SK-N-SH (cell line): ENCODE results near the gene EFCAB14. TPM values are rescaled to one million over a fixed set of nuclear protein-coding genes. Genes with fewer than 3 reads are reported as not detected.

Experiments used
- CTCF ChIA-PET: fragments of 300-600, 350-600 bp; formaldehyde crosslinking; extraction: SDS; loops from one replicate; lab custom pipeline; 2021; lab: Yijun Ruan, JAX
- POLR2A ChIA-PET: fragments of 350-600 bp; sonication (Branson Sonifier 250); formaldehyde crosslinking; extraction: SDS; loops from one replicate; lab custom pipeline; 2020; ENCODE audit warnings: antibody characterized with exemption, inconsistent platforms; lab: Yijun Ruan, JAX
- DNase-seq: peaks from one replicate; pipeline ENCODE4 v3.0.0; 2012
- H2AFZ ChIP-seq: fragments of 200-600 bp; sonication (generic); 2 replicates; pipeline ENCODE4 v1.8.1; 2016; ENCODE audit warnings: antibody characterized with exemption, mild to moderate bottlenecking, low read depth
- H3F3A ChIP-seq: fragments of 200-600 bp; sonication (generic); replicated peaks from 2 replicates; pipeline ENCODE3; 2016; ENCODE audit warnings: antibody characterized with exemption, mild to moderate bottlenecking; ENCODE audit not compliant: insufficient read depth
- H3K27ac ChIP-seq, 2 experiments: fragments of 200-500 bp in 1 of 2; fragments of 200-600 bp in 1 of 2; sonication (Bioruptor generic) in 1 of 2; sonication (generic), shearing (Covaris generic) in 1 of 2; 2 replicates each; pipeline versions ENCODE4 v1.5.1 to v1.6.1; 2014 to 2016; ENCODE audit warnings: low read depth in 2 of 2, inconsistent platforms in 1 of 2, low read length in 1 of 2, mild to moderate bottlenecking in 1 of 2, mixed read lengths in 1 of 2
- H3K27me3 ChIP-seq: fragments of 200-600 bp; sonication (generic), shearing (Covaris generic); 2 replicates; pipeline ENCODE4 v1.6.1; 2016; ENCODE audit warnings: mixed run types; ENCODE audit not compliant: insufficient read depth
- H3K36me3 ChIP-seq, 2 experiments: fragments of 200-500 bp in 1 of 2; fragments of 200-600 bp in 1 of 2; sonication (Bioruptor generic) in 1 of 2; sonication (generic) in 1 of 2; replicated peaks in 1 of 2; 2 replicates each; pipeline versions ENCODE3 to v1.5.1; 2014 to 2016; ENCODE audit warnings: low read length in 1 of 2, mild to moderate bottlenecking in 1 of 2; ENCODE audit not compliant: insufficient read depth in 2 of 2, control insufficient read depth in 1 of 2
- H3K4me1 ChIP-seq, 2 experiments: fragments of 200-500 bp in 1 of 2; fragments of 200-600 bp in 1 of 2; sonication (Bioruptor generic) in 1 of 2; sonication (generic), shearing (Covaris generic) in 1 of 2; 2 replicates each; pipeline versions ENCODE4 v1.5.1 to v1.6.1; 2014 to 2016; ENCODE audit warnings: low read depth in 1 of 2, low read length in 1 of 2, mixed run types in 1 of 2; ENCODE audit not compliant: insufficient read depth in 2 of 2, control insufficient read depth in 1 of 2
- H3K4me2 ChIP-seq: fragments of 200-600 bp; sonication (generic), shearing (Covaris generic); 2 replicates; pipeline ENCODE4 v1.6.1; 2017; ENCODE audit warnings: mixed run types
- H3K4me3 ChIP-seq, 2 experiments: fragments of 200-500 bp in 1 of 2; fragments of 200-600 bp in 1 of 2; sonication (Bioruptor generic) in 1 of 2; sonication (generic), shearing (Covaris generic) in 1 of 2; 2 replicates each; pipeline versions ENCODE4 v1.5.1 to v1.8.1; 2014 to 2016; ENCODE audit warnings: low read depth in 2 of 2, inconsistent platforms in 1 of 2, low read length in 1 of 2, mild to moderate bottlenecking in 1 of 2, mixed read lengths in 1 of 2, moderate library complexity in 1 of 2
- H3K79me2 ChIP-seq: fragments of 200-600 bp; sonication (generic); 2 replicates; pipeline ENCODE4 v1.8.1; 2017; ENCODE audit warnings: mild to moderate bottlenecking; ENCODE audit not compliant: insufficient read depth
- H3K9ac ChIP-seq: fragments of 200-600 bp; sonication (generic); 2 replicates; pipeline ENCODE4 v1.6.1; 2017; ENCODE audit warnings: mixed run types
- H3K9me2 ChIP-seq: fragments of 200-600 bp; sonication (generic); 2 replicates; pipeline ENCODE4 v1.6.1; 2017; ENCODE audit warnings: mixed run types
- H3K9me3 ChIP-seq: fragments of 200-600 bp; sonication (generic); 2 replicates; pipeline ENCODE4 v1.6.1; 2017; ENCODE audit warnings: mixed run types, mild to moderate bottlenecking, moderate library complexity
- H4K20me1 ChIP-seq: fragments of 200-600 bp; sonication (generic); 2 replicates; pipeline ENCODE4 v1.6.1; 2017; ENCODE audit warnings: mild to moderate bottlenecking, mixed run types; ENCODE audit not compliant: insufficient read depth
- CHD2 ChIP-seq: fragments of 150-350 bp; IDR thresholded peaks from 2 replicates; pipeline ENCODE4 v1.6.1; 2018; ENCODE audit warnings: low read length; ENCODE audit not compliant: partially characterized antibody
- CTCF ChIP-seq: fragments of 200-600 bp; sonication (generic); IDR thresholded peaks from 2 replicates; pipeline ENCODE4 v1.6.1; 2017; ENCODE audit warnings: antibody characterized with exemption, mild to moderate bottlenecking, moderate library complexity
- GABPA ChIP-seq: IDR thresholded peaks from 2 replicates; pipeline ENCODE4 v1.4.0; 2012; ENCODE audit warnings: low read depth, mild to moderate bottlenecking
- GATA2 ChIP-seq: sonication (generic); formaldehyde crosslinking; IDR thresholded peaks from 2 replicates; pipeline ENCODE4 v1.5.0; 2020; ENCODE audit warnings: mild to moderate bottlenecking, missing genetic modification reagents
- MAX ChIP-seq: IDR thresholded peaks from 2 replicates; pipeline ENCODE4 v1.4.0; 2012; ENCODE audit warnings: low read depth
- NFIC ChIP-seq: IDR thresholded peaks from 2 replicates; pipeline ENCODE4 v1.4.0; 2012; ENCODE audit warnings: borderline replicate concordance
- RXRA ChIP-seq: IDR thresholded peaks from 2 replicates; pipeline ENCODE4 v1.4.0; 2012; ENCODE audit warnings: low read depth, mild to moderate bottlenecking, borderline replicate concordance
- SMC3 ChIP-seq: IDR thresholded peaks from 2 replicates; pipeline ENCODE4 v1.6.1; 2012; ENCODE audit warnings: low read depth, low read length, improper control_type of control experiment
- TCF12 ChIP-seq: IDR thresholded peaks from 2 replicates; pipeline ENCODE4 v1.4.0; 2012
- TEAD4 ChIP-seq: IDR thresholded peaks from 2 replicates; pipeline ENCODE4 v1.4.0; 2012; ENCODE audit warnings: mild to moderate bottlenecking, borderline replicate concordance; ENCODE audit not compliant: insufficient read depth
- USF1 ChIP-seq: IDR thresholded peaks from 2 replicates; pipeline ENCODE4 v1.4.0; 2012; ENCODE audit warnings: low read depth, borderline replicate concordance
- USF2 ChIP-seq: fragments of 150-350 bp; IDR thresholded peaks from 2 replicates; pipeline ENCODE4 v1.6.1; 2017; ENCODE audit warnings: antibody characterized with exemption, low read length, low read depth, borderline replicate concordance
- YY1 ChIP-seq: IDR thresholded peaks from 2 replicates; pipeline ENCODE4 v1.4.0; 2012; ENCODE audit warnings: low read depth, mild to moderate bottlenecking
- ZBTB33 ChIP-seq: IDR thresholded peaks from 2 replicates; pipeline ENCODE4 v1.4.0; 2012; ENCODE audit warnings: low read depth, borderline replicate concordance
- WGBS: methylation state at CpG from one replicate; pipeline ENCODE4 v1.1.6; 2017; ENCODE audit warnings: low lambda C conversion rate; 5-methylcytosine and 5-hydroxymethylcytosine counted together
- polyA plus RNA-seq, 3 experiments: library from polyadenylated mRNA; depleted of rRNA; stranded (reverse); fragments of >200 nt; gene quantifications; 2 replicates each; pipeline ENCODE4 v1.2.3, GENCODE V29; 2012

The EFCAB14 gene
- polyA plus RNA-seq, 1 of the 3 experiments (the other 2 are of a cell fraction), result 13.6 TPM

- no peaks in the 10 kb centered on the region for H3K9me3 ChIP-seq
- peaks cover 0 to under 1% of the 10 kb centered on the region in 2 experiments; a peak in 2 of 4 replicates for H3K4me1 ChIP-seq
- ChIA-PET POLR2A (no interaction called here), CTCF (no interaction called here)
- H2AFZ ChIP-seq, result no peak overlapping the region
- no peak overlapping the region for H3K4me2 ChIP-seq
- TF ChIP-seq YY1, result no peak
- TF ChIP-seq USF2, result no peak
- TF ChIP-seq CTCF, result no peak
- TF ChIP-seq USF1, result no peak
- TF ChIP-seq SMC3, result no peak
- no peak for TF ChIP-seq TEAD4
- no peak for TF ChIP-seq CHD2
- no peak for TF ChIP-seq MAX
- no peak for TF ChIP-seq GATA2
- no peak for TF ChIP-seq NFIC
- TF ChIP-seq GABPA, result no peak
- no peak for TF ChIP-seq ZBTB33
- no peak for TF ChIP-seq TCF12
- no peak for TF ChIP-seq RXRA
- peaks cover 15 to 31% of the 10 kb centered on the region in 2 experiments for H3K36me3 ChIP-seq
- H3K9ac ChIP-seq, result no peak overlapping the region
- no peaks in the 10 kb centered on the region for H3K27me3 ChIP-seq
- H3K4me3 ChIP-seq, result no peak overlapping the region
- no peaks in the 10 kb centered on the region for H3F3A ChIP-seq
- H3K9me2 ChIP-seq, result no peaks in the 10 kb centered on the region
- 47% methylated on average over 2 of the region's 2 CpGs for WGBS
- no peak overlapping the region for H3K27ac ChIP-seq
- no peaks in the 10 kb centered on the region for H4K20me1 ChIP-seq
- DNase-seq, result no peak
- no peaks in the 10 kb centered on the region for H3K79me2 ChIP-seq
Measured at GRCh38 chr1:46637444-46638083, 81.3 kb downstream of the EFCAB14 start.
